ENCODE data around the gene UNCX.

The UNCX gene

DNA sequence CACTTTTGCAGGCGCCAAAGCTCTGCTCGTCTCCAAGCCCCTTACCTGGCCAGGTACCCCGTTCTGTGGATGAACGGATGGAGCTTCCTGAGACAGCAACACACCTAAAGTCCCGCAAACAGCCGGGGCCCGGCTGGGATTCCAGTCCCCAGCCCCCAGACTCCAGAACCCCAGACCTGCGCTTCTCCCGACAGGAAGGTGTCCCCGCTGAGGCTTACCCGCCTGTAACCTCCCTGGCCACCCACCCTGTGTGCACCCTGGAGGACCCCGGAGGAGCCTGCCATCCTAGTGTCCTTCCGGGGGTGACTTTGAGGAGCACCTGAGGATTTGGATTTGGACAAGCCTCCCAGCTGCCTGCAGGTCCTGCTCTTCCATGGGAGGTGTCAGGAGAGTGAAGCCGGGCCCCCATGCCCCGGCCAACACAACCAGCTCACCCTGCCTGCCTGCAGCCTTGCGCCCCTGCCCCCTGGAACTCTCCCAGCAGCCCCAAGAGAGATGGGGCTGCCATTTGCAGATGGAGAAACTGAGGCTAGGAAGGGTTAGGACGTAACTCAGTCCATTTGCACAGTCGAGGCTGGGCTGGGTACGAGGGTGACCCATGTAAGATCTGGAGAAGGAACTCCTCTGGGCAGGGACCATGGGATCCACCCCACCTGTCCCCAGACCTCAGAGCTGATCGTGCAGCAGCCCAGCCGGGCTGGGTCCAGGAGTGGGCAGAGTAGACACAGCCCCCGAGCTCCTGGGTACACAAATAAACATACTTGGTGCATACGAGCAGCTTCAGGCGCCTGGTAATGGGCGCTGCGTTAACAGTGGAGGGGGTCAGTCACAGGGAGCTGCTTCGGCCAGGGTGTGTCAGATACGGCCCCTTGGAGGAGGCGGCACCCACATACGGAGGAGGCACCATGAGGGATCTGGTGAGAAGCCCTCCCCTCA is 31.9 kb downstream of the UNCX start:
- H3K27me3 ChIP-seq (replicated peaks; ENCODE audit: insufficient read depth, low read length): peaks cover 81% of the 10 kb centered on the region

DNA sequence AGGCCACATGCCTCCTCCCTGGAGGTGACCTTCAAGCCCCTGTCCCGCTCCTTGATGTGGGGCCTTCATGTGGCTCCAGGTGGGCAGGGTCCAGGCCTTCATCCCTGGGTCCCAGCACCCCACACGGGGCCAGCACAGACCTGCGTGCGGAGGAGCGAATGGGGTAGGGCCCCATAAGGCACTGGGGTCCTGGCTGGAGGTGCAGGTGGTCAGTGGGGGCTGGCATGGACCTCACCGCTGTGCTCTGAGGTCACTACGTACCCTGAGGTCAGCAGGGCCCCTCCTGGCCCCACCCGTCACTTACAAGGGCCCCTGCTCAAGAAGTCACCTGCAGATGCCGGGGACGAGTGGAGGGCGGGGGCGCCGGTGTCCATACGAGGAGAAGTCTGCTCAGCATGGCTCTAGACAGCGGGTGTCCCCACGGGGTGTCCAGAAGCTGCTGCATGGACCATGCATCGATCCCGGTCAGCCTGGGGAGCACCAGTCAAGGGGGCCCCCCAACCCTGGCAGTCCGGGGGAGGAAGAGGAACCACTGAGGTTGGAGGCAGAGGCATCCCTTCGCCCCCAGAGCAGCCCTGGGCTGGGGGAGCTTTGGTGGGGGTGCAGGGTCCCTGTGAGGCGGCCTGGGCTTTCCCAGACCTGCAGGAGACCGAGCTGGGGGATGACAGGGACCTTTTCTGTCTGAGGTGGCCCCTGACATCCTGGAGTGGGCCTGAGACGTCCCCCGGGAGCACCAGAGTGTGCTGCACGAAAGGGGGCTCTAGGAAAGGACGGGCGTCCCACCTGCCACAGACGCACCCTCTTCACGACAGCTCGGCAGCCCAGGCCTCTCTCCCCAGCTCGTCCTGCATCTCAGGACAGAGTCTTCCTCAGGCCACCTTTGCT is 34.6 kb downstream of the UNCX start:
- no peaks in the 10 kb centered on the region for H3K79me2 ChIP-seq (ENCODE audit: low read length)
- H3K4me3 ChIP-seq (ENCODE audit: low read length): no peak overlapping the region
- peaks cover 81% of the 10 kb centered on the region for H3K27me3 ChIP-seq (replicated peaks; ENCODE audit: insufficient read depth, low read length)
- H4K20me1 ChIP-seq (ENCODE audit: insufficient read depth, low read length): no peaks in the 10 kb centered on the region
- no peaks in the 10 kb centered on the region for H3F3A ChIP-seq (ENCODE audit: insufficient read depth, low read length)
- no peaks in the 10 kb centered on the region for H3K4me1 ChIP-seq (ENCODE audit: low read length)
- H2AFZ ChIP-seq (ENCODE audit: low read length): no peak overlapping the region
- H3K36me3 ChIP-seq (replicated peaks; ENCODE audit: insufficient read depth, low read length): no peaks in the 10 kb centered on the region
- H3K4me2 ChIP-seq (ENCODE audit: low read depth, low read length): no peak overlapping the region
- TF ChIP-seq, protein P1, sequence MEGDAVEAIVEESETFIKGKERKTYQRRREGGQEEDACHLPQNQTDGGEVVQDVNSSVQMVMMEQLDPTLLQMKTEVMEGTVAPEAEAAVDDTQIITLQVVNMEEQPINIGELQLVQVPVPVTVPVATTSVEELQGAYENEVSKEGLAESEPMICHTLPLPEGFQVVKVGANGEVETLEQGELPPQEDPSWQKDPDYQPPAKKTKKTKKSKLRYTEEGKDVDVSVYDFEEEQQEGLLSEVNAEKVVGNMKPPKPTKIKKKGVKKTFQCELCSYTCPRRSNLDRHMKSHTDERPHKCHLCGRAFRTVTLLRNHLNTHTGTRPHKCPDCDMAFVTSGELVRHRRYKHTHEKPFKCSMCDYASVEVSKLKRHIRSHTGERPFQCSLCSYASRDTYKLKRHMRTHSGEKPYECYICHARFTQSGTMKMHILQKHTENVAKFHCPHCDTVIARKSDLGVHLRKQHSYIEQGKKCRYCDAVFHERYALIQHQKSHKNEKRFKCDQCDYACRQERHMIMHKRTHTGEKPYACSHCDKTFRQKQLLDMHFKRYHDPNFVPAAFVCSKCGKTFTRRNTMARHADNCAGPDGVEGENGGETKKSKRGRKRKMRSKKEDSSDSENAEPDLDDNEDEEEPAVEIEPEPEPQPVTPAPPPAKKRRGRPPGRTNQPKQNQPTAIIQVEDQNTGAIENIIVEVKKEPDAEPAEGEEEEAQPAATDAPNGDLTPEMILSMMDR (IDR thresholded peaks at IDR 0.05; ENCODE audit: low read length): no peak
- TF ChIP-seq EZH2 (optimal IDR thresholded peaks at IDR 0.05; ENCODE audit: low read depth, low read length) (no peak), EZH2phosphoT487 (IDR thresholded peaks at IDR 0.05; ENCODE audit: low read length) (no peak)
- no peak for DNase-seq
- no peaks in the 10 kb centered on the region for H3K9me2 ChIP-seq (replicated peaks; ENCODE audit: insufficient read depth, low read length)
- H3K9ac ChIP-seq (ENCODE audit: low read length): no peak overlapping the region
- no peaks in the 10 kb centered on the region for H3K9me3 ChIP-seq (replicated peaks; ENCODE audit: insufficient read depth, low read length)
- H3K27ac ChIP-seq (ENCODE audit: low read length): no peak overlapping the region

More for the DNA sequence above, 31.9 kb downstream of the UNCX start:
- Histone ChIP-seq H4K20me1 (ENCODE audit: insufficient read depth, low read length) (no peaks in the 10 kb centered on the region), H3K27ac (ENCODE audit: low read length) (no peak overlapping the region), H3K9ac (ENCODE audit: low read length) (no peak overlapping the region), H3K4me2 (ENCODE audit: low read depth, low read length) (no peak overlapping the region), H3K4me3 (ENCODE audit: low read length) (no peak overlapping the region), H2AFZ (ENCODE audit: low read length) (no peak overlapping the region), H3K4me1 (ENCODE audit: low read length) (no peaks in the 10 kb centered on the region), H3K79me2 (ENCODE audit: low read length) (no peaks in the 10 kb centered on the region), H3F3A (ENCODE audit: insufficient read depth, low read length) (no peaks in the 10 kb centered on the region), H3K9me3 (replicated peaks; ENCODE audit: insufficient read depth, low read length) (no peaks in the 10 kb centered on the region), H3K36me3 (replicated peaks; ENCODE audit: insufficient read depth, low read length) (no peaks in the 10 kb centered on the region), H3K9me2 (replicated peaks; ENCODE audit: insufficient read depth, low read length) (no peaks in the 10 kb centered on the region)
- DNase-seq: no peak
- TF ChIP-seq, protein P1 (IDR thresholded peaks at IDR 0.05; ENCODE audit: low read length): no peak
- no peak for TF ChIP-seq EZH2phosphoT487 (IDR thresholded peaks at IDR 0.05; ENCODE audit: low read length)

- Histone ChIP-seq H3K9me2 (replicated peaks; ENCODE audit: insufficient read depth, low read length) (no peaks in the 10 kb centered on the region), H3K27me3 (replicated peaks; ENCODE audit: insufficient read depth, low read length) (peaks cover 71% of the 10 kb centered on the region), H3K9ac (ENCODE audit: low read length) (no peak overlapping the region), H3K36me3 (replicated peaks; ENCODE audit: insufficient read depth, low read length) (no peaks in the 10 kb centered on the region), H3F3A (ENCODE audit: insufficient read depth, low read length) (no peaks in the 10 kb centered on the region), H3K79me2 (ENCODE audit: low read length) (no peaks in the 10 kb centered on the region), H3K27ac (ENCODE audit: low read length) (no peak overlapping the region), H3K9me3 (replicated peaks; ENCODE audit: insufficient read depth, low read length) (no peaks in the 10 kb centered on the region), H2AFZ (ENCODE audit: low read length) (no peak overlapping the region), H3K4me3 (ENCODE audit: low read length) (no peak overlapping the region), H3K4me1 (ENCODE audit: low read length) (no peaks in the 10 kb centered on the region), H4K20me1 (ENCODE audit: insufficient read depth, low read length) (no peaks in the 10 kb centered on the region), H3K4me2 (ENCODE audit: low read depth, low read length) (no peak overlapping the region)
- DNase-seq: no peak
- TF ChIP-seq, protein P1 (IDR thresholded peaks at IDR 0.05; ENCODE audit: low read length): no peak
- TF ChIP-seq EZH2 (optimal IDR thresholded peaks at IDR 0.05; ENCODE audit: low read depth, low read length): no peak
- no peak for TF ChIP-seq EZH2phosphoT487 (IDR thresholded peaks at IDR 0.05; ENCODE audit: low read length)
These were observed 35.6 kb downstream of the UNCX start for GRCh38 chr7:1268076-1268815.
